Epithelial cell of proximal tubule (primary cell): ENCODE data around the gene C11orf21. TPM values are rescaled to one million over a fixed set of nuclear protein-coding genes. Genes with fewer than 3 reads are reported as not detected.

Source experiments
- DNase-seq: peaks from one replicate; pipeline ENCODE4 v3.0.0-alpha.2; 2011; ENCODE audit warnings: low read depth
- H3K4me3 ChIP-seq: 2 replicates; pipeline ENCODE4 v1.5.1; 2011; ENCODE audit warnings: low read depth, mild to moderate bottlenecking, low read length
- total RNA-seq: library from RNA; depleted of rRNA; stranded (reverse); fragments of >200 nt; gene quantifications from 2 replicates; pipeline ENCODE4 v1.2.3, GENCODE V29; 2015
- TF ChIP-seq, protein P1 (sequence below): conservative IDR thresholded peaks from 2 replicates; pipeline ENCODE4 v1.5.1; 2012; ENCODE audit warnings: low read depth, mild to moderate bottlenecking, low read length

Gene C11orf21
- total RNA-seq, 1 donor from 2014 or later, result not detected

GRCh38 chr11:2328656-2329354 lies 27.1 kb upstream of the C11orf21 start:
- no peak overlapping the region for H3K4me3 ChIP-seq
- TF ChIP-seq, protein P1, sequence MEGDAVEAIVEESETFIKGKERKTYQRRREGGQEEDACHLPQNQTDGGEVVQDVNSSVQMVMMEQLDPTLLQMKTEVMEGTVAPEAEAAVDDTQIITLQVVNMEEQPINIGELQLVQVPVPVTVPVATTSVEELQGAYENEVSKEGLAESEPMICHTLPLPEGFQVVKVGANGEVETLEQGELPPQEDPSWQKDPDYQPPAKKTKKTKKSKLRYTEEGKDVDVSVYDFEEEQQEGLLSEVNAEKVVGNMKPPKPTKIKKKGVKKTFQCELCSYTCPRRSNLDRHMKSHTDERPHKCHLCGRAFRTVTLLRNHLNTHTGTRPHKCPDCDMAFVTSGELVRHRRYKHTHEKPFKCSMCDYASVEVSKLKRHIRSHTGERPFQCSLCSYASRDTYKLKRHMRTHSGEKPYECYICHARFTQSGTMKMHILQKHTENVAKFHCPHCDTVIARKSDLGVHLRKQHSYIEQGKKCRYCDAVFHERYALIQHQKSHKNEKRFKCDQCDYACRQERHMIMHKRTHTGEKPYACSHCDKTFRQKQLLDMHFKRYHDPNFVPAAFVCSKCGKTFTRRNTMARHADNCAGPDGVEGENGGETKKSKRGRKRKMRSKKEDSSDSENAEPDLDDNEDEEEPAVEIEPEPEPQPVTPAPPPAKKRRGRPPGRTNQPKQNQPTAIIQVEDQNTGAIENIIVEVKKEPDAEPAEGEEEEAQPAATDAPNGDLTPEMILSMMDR, result no peak
- DNase-seq, result no peak

GRCh38 chr11:2328021-2328420 lies 26.3 kb upstream of the C11orf21 start:
- H3K4me3 ChIP-seq, result no peak overlapping the region
- TF ChIP-seq, protein P1, result no peak
- DNase-seq, result no peak

DNA sequence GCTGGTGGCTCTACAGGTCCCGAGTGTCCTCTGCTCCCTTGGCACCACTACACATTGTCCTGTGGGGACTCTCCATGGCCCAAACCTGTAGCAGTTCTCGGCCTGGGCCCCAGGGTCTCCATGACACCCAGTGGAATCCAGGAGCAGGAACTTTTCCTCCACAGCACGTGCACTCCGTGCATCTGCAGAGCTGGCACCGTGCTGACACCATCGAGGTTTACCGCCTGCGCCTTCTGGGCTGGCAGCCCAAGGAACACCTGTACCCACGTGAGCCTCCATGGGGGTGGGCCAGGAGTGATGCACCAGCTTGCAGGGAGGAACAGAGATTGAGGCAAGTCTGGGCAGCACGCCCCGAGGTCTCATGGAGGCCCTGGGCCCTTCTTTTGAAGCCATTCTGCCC lies 25.3 kb upstream of the C11orf21 start:
- TF ChIP-seq, protein P1, result no peak
- no peak overlapping the region for H3K4me3 ChIP-seq
- DNase-seq, result no peak

DNA sequence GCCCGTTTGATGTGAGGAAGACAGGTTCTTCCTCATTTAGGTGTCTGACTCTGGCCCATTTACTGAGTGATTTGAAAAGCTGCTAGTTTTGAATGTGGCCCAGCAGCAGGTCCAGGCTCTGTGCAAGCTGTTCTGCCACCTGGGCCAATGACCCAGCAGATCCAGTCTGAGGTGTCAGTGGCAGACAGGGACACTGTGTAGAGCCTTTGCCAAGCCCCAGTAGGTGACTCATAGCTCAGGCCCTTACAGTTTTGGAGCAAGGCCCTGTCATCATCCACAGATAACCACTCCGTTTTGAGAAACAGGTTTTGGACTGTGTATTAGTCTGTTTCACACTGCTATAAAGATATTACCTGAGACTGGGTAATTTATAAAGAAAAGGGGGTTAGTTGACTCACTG lies 24.0 kb upstream of the C11orf21 start:
- no peak overlapping the region for H3K4me3 ChIP-seq
- no peak for DNase-seq

DNA sequence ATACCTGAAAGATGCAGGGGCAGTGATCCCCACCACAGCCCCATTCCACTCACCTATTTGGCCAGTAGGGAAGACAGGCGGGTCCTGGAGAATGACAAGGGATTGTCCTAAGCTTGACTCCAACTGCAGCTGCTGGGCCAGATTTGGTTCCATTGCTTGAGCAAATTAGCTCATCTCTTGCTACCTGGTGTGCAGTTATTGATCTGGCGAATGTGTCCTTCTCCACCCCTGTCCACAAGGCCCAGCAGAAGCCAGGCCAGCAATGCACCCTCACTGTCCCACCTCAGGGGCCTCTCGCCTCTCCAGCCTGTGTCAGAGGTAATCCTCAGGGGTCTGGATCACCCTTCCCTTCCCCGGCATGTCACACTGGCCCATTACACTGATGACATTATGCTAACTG lies 23.4 kb upstream of the C11orf21 start:
- no peak overlapping the region for H3K4me3 ChIP-seq
- TF ChIP-seq, protein P1, result no peak
- DNase-seq, result no peak

More for the DNA sequence above, 24.0 kb upstream of the C11orf21 start:
- TF ChIP-seq, protein P1, result no peak

DNA sequence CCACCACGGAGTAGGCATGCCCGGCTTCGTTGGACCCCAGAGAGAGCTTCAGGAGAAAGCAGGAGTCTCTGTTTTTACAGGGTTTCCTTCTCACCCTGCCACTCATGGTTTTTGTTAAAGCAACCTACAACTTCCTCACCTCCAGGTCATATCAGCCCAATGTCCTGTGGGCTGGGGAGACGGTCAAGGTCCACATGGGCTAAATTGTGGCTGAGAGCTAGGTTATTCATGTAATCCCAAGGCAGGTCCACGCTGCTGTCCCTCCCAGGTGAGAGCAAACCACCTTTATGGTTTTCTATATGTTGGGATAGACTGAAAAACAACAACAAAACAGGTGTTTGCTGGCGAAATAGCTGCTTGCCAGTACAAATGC lies 19.6 kb upstream of the C11orf21 start:
- H3K4me3 ChIP-seq, result no peak overlapping the region
- TF ChIP-seq, protein P1, result no peak
- DNase-seq, result no peak
